Activated T-helper 1 cell treated with Interleukin-2 at 50 U/mL for 16 hours (primary cell): ENCODE results near the gene ABHD6.
"Not testable (repeated sequence)": the region's sequence is repeated elsewhere in the genome, so short reads cannot be mapped to it uniquely, and the experiment has no call there.

ENCODE experiments used
- DNase-seq: peaks from one replicate; pipeline ENCODE4 v3.0.0-alpha.2; 2020; ENCODE audit warnings: low read depth

The ABHD6 gene

GRCh38 chr3:58281069-58281468, 43.5 kb downstream of the ABHD6 start:
- DNase-seq, result no peak

DNA sequence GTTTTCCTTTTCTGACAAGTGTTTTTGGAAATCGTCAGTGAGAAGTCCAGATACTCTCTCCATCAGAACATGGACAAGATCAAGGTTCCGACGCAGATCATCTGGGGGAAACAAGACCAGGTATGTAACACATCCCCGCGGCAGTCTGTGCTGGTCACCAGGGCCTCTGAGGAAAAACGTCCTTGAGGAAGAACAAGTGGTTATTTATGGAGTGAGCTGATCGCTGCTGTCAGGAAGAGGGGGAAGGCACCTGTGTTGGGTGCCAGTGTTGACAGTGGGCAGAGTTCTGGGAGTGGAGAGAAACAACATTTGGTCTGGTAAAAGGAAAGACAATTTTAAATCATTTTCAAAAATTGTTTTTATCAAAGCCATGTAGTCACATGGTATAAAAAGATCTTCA, 47.7 kb downstream of the ABHD6 start:
- DNase-seq, result no peak

DNA sequence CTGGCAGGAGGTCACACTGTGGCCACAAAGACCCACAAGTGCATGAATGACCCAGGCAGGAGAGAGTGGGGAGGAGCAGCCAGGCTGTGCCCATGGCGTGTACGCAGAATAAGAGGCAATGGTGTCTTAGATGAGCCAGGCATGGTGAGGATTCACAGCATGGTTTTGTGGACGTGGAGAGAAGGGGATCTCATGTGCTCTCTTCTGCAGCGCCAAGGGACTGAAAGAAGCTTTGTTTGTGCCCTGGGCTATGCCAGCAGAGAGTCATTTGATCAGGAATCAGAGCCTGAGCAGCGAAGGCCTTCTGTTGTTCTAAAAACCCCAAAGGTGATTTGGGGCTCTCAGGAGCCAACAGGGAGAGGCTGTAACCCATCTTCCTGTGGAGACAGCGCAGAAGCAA, 49.8 kb downstream of the ABHD6 start:
- no peak for DNase-seq

GRCh38 chr3:58288011-58288728, 50.6 kb downstream of the ABHD6 start:
- DNase-seq, result no peak

GRCh38 chr3:58288964-58289613, 51.5 kb downstream of the ABHD6 start:
- DNase-seq, result not testable (repeated sequence)

GRCh38 chr3:58290446-58290845, 52.9 kb downstream of the ABHD6 start:
- DNase-seq, result not testable (repeated sequence)

DNA sequence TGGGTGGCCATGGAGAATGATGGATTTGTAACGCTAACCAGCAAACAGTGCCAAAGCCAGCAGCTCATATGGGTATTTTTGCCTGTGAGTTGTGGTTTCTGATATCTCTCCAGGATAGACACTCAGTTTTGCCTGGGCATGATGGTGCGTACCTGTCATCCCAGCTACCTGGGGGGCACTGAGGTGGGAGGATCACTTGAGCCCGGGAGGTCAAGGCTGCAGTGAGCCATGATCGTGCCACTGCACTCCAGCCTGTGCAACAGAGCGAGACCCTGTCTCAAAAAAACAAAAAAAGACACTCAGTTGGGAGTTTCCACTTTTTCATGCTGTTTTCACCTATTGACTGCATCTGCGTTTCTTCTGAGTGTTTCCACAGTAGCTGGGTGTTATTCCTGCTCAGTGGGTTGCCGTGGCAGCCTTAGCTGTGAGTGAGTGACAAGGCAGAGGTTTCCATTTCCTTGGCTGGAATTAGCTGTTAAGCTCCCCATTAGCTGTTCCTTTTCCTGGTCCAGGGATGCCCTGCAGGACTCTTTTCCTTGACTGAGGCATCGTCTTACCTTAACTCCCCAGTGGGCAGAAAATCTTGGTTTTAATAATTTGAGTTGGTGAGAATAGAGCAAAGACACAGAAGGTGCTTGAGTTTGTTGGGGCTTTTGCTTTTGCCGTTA, 54.2 kb downstream of the ABHD6 start:
- DNase-seq, result no peak

GRCh38 chr3:58292866-58293265, 55.3 kb downstream of the ABHD6 start:
- DNase-seq, result no peak

DNA sequence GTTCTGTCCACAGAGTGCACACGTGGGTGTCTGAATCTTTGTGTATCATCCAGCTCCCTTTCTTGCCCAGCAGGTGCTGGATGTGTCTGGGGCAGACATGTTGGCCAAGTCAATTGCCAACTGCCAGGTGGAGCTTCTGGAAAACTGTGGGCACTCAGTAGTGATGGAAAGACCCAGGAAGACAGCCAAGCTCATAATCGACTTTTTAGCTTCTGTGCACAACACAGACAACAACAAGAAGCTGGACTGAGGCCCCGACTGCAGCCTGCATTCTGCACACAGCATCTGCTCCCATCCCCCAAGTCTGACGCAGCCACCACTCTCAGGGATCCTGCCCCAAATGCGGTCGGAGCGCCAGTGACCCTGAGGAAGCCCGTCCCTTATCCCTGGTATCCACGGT, 55.9 kb downstream of the ABHD6 start:
- DNase-seq, result no peak

GRCh38 chr3:58296269-58296668, 58.7 kb downstream of the ABHD6 start:
- DNase-seq, result no peak

DNA sequence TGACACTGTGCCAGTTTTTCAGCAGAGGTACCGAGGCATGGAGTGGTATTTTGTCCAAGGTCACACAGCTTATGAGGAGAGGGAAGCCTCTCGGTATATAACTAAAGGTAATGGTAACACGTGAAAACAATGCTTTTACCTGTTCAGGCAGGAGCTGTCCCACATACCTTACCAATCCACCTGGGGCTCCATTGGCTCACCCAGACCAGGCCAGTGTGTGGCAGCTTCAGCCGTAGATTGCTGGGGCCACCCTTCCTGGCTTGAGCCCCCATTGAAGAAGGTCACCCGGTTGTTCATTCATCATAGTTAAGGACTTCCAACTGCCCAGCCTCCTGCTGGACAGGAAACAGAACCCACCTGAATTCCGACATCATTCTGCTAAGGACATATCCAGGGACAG, 59.3 kb downstream of the ABHD6 start:
- DNase-seq, result no peak

GRCh38 chr3:58298190-58298589, 60.6 kb downstream of the ABHD6 start:
- no peak for DNase-seq

DNA sequence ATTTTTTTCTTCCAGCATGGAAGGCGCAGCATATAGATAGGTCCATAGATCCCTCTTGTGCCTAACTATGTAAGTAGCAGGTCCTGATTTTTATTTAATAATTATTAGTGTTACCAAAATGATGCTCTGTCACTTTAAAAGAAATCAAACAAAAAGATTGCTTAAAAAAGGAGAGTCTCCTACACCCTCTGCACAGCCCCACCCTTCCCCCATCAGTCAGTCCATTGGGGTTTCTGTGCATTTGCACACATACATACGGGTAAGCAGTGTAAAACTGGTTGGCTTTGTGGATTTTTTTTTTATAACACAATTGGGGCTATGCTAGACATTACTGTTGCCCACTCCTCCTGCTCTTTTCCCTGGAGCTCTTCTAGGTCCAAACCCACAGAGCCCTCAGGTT, 61.5 kb downstream of the ABHD6 start:
- no peak for DNase-seq

GRCh38 chr3:58299839-58300516, 62.4 kb downstream of the ABHD6 start:
- DNase-seq, result no peak

GRCh38 chr3:58305882-58306711, 68.5 kb downstream of the ABHD6 start, which contains the start of the genes HTD2 and RPP14:
TSS of gene HTD2 (plus strand) at chr3:58306520. CDS start at chr3:58317614, 11,094 bp downstream.
TSS of gene RPP14 (plus strand) at chr3:58306245. CDS start at chr3:58310330, 4,085 bp downstream.
- DNase-seq, result peak; percentile 97

DNA sequence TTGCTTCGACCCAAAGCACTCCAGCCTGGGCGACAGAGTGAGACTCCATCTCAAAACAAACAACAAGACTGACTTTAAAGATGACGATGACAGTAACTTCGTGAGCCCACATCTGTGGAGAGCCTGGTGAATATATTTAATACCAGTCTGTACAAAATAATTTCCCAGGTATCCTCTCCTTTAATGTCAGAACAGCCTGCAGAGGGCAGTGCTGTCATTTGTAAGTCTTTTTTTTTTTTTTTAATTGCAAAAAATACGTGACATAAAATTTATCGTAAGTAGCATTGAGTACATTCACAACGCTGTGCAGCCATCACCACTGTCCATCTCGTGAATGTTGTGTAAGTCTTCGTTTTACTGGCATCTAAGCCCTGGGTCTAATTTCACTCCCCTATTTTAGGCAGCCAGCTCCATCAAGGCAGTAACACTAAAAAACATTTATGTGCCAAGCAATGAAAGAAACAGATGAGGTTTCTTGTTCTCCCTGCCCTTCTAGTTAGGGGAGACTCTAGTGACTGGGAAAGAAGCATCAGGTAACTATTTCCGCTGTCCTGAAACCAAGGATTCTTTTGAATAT, 70.1 kb downstream of the ABHD6 start:
- DNase-seq, result no peak

DNA sequence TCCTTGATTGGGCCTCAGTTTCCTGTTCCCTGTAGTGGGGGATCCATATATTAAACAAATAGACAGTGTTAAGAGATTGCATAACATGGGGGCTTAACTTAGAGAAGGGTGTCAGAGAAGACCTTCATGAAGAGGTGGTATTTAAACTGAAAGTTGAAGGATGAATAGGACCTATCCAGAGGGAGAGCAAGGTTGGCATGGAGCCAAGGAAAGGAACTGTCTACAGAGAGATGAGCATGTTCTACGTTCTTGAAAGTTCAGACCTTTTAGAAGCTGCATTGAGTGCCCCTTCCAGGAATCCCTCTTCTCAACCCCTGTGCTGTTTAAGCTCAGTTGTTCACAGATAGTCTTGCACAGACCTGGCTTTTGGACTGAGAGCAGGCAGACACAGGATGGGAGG, 71.1 kb downstream of the ABHD6 start:
- DNase-seq, result no peak

GRCh38 chr3:58317811-58318210, 80.2 kb downstream of the ABHD6 start:
- DNase-seq, result no peak

DNA sequence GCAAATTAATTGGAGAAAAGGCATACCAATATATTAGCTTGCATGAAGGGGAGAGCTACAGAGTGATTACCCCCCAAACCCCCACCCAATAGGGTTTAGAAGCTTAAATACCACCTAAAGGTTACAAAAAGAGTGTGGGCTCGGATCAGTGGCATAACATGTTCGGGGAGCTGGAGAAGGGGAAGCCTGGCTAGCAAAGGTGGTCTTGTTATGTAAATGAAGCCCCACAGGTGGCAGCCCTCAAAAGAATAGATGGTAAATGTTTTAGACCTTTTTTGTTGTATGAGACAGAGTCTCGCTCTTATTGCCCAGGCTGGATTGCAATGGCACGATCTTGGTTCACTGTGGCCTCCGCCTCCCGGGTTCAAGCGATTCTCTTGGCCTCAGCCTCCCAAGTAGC, 84.2 kb downstream of the ABHD6 start:
- DNase-seq, result no peak

DNA sequence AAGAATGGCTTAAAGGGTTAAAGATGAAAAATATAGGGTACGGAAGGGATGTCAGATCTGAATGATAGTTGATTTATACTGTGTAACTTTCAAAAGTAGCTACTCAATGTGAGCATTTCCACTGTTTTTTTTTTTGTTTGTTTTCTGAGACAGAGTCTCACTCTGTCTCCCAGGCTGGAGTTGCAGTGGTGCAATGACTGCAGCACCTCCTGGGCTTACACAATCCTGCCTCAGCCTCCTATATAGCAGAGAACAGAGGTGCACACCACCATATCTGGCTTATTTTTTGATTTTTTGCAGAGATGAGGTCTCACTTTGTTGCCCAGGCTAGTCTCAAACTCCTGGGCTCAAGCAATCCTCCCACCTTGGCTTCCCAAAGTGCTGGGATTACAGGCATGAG, 85.2 kb downstream of the ABHD6 start:
- DNase-seq, result no peak
